Measurements from ENCODE around the gene NAA11. TPM values are rescaled to one million over a fixed set of nuclear protein-coding genes. Genes with fewer than 3 reads are reported as not detected.

The NAA11 gene
- total RNA-seq, 1 experiment from 2014 or later, result not detected

- TF ChIP-seq CTCF (conservative IDR thresholded peaks at IDR 0.05; ENCODE audit: low read depth, low read length), result no peak
- no peak for TF ChIP-seq EZH2 (IDR thresholded peaks at IDR 0.05; ENCODE audit: borderline replicate concordance, low read depth, low read length, poor library complexity, severe bottlenecking)
- POLR2A ChIA-PET (ENCODE audit: low non-redundant PET), result no interaction called here
- Histone ChIP-seq H3K27ac (ENCODE audit: low read depth, low read length, poor library complexity, severe bottlenecking) (no peak overlapping the region), H3K27me3 (replicated peaks; ENCODE audit: insufficient read depth, low read depth, low read length, poor library complexity) (no peaks in the 10 kb centered on the region), H3K4me3 (ENCODE audit: low read depth, low read length, poor library complexity, severe bottlenecking) (no peak overlapping the region), H3K36me3 (ENCODE audit: insufficient read depth, low read length, poor library complexity, severe bottlenecking) (no peaks in the 10 kb centered on the region), H3K9me3 (ENCODE audit: low read depth, low read length, poor library complexity, severe bottlenecking) (no peaks in the 10 kb centered on the region), H3K4me1 (ENCODE audit: insufficient read depth, low read length, poor library complexity, severe bottlenecking) (no peaks in the 10 kb centered on the region)
- intact Hi-C loops (cut with micrococcal nuclease; ENCODE audit: unreplicated experiment), result no loop called here
- BruUV-seq (replicated peaks), result no TSS peak
- DNase-seq (ENCODE audit: low spot score), result no peak
- CTCF ChIA-PET, result no interaction called here
Measured at GRCh38 chr4:79338148-79338547, 12.3 kb upstream of the NAA11 start.

GRCh38 chr4:79334783-79335182 is 8.9 kb upstream of the NAA11 start:
- no peaks in the 10 kb centered on the region for H3K36me3 ChIP-seq (ENCODE audit: insufficient read depth, low read length, poor library complexity, severe bottlenecking)
- POLR2A ChIA-PET (ENCODE audit: low non-redundant PET), result no interaction called here
- CTCF ChIA-PET, result no interaction called here
- H3K27me3 ChIP-seq (replicated peaks; ENCODE audit: insufficient read depth, low read depth, low read length, poor library complexity), result no peaks in the 10 kb centered on the region
- no peak overlapping the region for H3K4me3 ChIP-seq (ENCODE audit: low read depth, low read length, poor library complexity, severe bottlenecking)
- no TSS peak for BruUV-seq (replicated peaks)
- H3K9me3 ChIP-seq (ENCODE audit: low read depth, low read length, poor library complexity, severe bottlenecking), result no peaks in the 10 kb centered on the region
- intact Hi-C loops (cut with micrococcal nuclease; ENCODE audit: unreplicated experiment), result no loop called here
- no peaks in the 10 kb centered on the region for H3K4me1 ChIP-seq (ENCODE audit: insufficient read depth, low read length, poor library complexity, severe bottlenecking)
- no peak overlapping the region for H3K27ac ChIP-seq (ENCODE audit: low read depth, low read length, poor library complexity, severe bottlenecking)
- TF ChIP-seq EZH2 (IDR thresholded peaks at IDR 0.05; ENCODE audit: borderline replicate concordance, low read depth, low read length, poor library complexity, severe bottlenecking) (no peak), CTCF (conservative IDR thresholded peaks at IDR 0.05; ENCODE audit: low read depth, low read length) (no peak)
- no peak for DNase-seq (ENCODE audit: low spot score)

- no TSS peak for BruUV-seq (replicated peaks)
- TF ChIP-seq EZH2 (IDR thresholded peaks at IDR 0.05; ENCODE audit: borderline replicate concordance, low read depth, low read length, poor library complexity, severe bottlenecking), result no peak
- DNase-seq (ENCODE audit: low spot score), result no peak
- Histone ChIP-seq H3K27me3 (replicated peaks; ENCODE audit: insufficient read depth, low read depth, low read length, poor library complexity) (no peaks in the 10 kb centered on the region), H3K4me1 (ENCODE audit: insufficient read depth, low read length, poor library complexity, severe bottlenecking) (no peaks in the 10 kb centered on the region), H3K27ac (ENCODE audit: low read depth, low read length, poor library complexity, severe bottlenecking) (no peak overlapping the region), H3K36me3 (ENCODE audit: insufficient read depth, low read length, poor library complexity, severe bottlenecking) (no peaks in the 10 kb centered on the region), H3K4me3 (ENCODE audit: low read depth, low read length, poor library complexity, severe bottlenecking) (no peak overlapping the region), H3K9me3 (ENCODE audit: low read depth, low read length, poor library complexity, severe bottlenecking) (no peaks in the 10 kb centered on the region)
- ChIA-PET CTCF (no interaction called here), POLR2A (ENCODE audit: low non-redundant PET) (no interaction called here)
- intact Hi-C loops (cut with micrococcal nuclease; ENCODE audit: unreplicated experiment), result no loop called here
Measured at GRCh38 chr4:79334341-79334740, 8.5 kb upstream of the NAA11 start.

GRCh38 chr4:79331126-79331876 is 5.4 kb upstream of the NAA11 start:
- ChIA-PET CTCF (no interaction called here), POLR2A (ENCODE audit: low non-redundant PET) (no interaction called here)
- no peaks in the 10 kb centered on the region for H3K27me3 ChIP-seq (replicated peaks; ENCODE audit: insufficient read depth, low read depth, low read length, poor library complexity)
- BruUV-seq (replicated peaks), result no TSS peak
- intact Hi-C loops (cut with micrococcal nuclease; ENCODE audit: unreplicated experiment), result no loop called here
- H3K4me3 ChIP-seq (ENCODE audit: low read depth, low read length, poor library complexity, severe bottlenecking), result no peak overlapping the region
- TF ChIP-seq EZH2 (IDR thresholded peaks at IDR 0.05; ENCODE audit: borderline replicate concordance, low read depth, low read length, poor library complexity, severe bottlenecking) (no peak), CTCF (conservative IDR thresholded peaks at IDR 0.05; ENCODE audit: low read depth, low read length) (no peak)
- no peaks in the 10 kb centered on the region for H3K4me1 ChIP-seq (ENCODE audit: insufficient read depth, low read length, poor library complexity, severe bottlenecking)
- H3K27ac ChIP-seq (ENCODE audit: low read depth, low read length, poor library complexity, severe bottlenecking), result no peak overlapping the region
- H3K9me3 ChIP-seq (ENCODE audit: low read depth, low read length, poor library complexity, severe bottlenecking), result no peaks in the 10 kb centered on the region
- no peaks in the 10 kb centered on the region for H3K36me3 ChIP-seq (ENCODE audit: insufficient read depth, low read length, poor library complexity, severe bottlenecking)
- DNase-seq (ENCODE audit: low spot score), result peak; percentile 5
